GM23248 (cell line): Measurements from ENCODE around the gene AAK1.

Experiments used
- EZH2 ChIP-seq: fragments of 200-600 bp; sonication (generic); IDR thresholded peaks from 2 replicates; pipeline ENCODE4 v1.6.1; 2018; ENCODE audit warnings: antibody characterized with exemption, mild to moderate bottlenecking; ENCODE audit not compliant: insufficient read depth, poor library complexity, severe bottlenecking
- EZH2phosphoT487 ChIP-seq: fragments of 200-600 bp; sonication (generic); IDR thresholded peaks from 2 replicates; pipeline ENCODE4 v1.6.1; 2018; ENCODE audit warnings: antibody characterized with exemption, moderate library complexity, mild to moderate bottlenecking, low read depth; ENCODE audit not compliant: insufficient read depth

GRCh38 chr2:69529480-69529879 is 114.1 kb downstream of the AAK1 start:
- TF ChIP-seq EZH2, result no peak
- no peak for TF ChIP-seq EZH2phosphoT487
